HAP-1 (cell line): ENCODE results near the gene DIS3L2.
"Not testable (repeated sequence)": the region's sequence is repeated elsewhere in the genome, so short reads cannot be mapped to it uniquely, and the experiment has no call there.

Experiments
- DNase-seq, 2 experiments: peaks; one replicate each; pipeline ENCODE4 v3.0.0-alpha.2; 2016 to 2020; ENCODE audit warnings: low spot score in 2 of 2
- H3K27me3 ChIP-seq: fragments of 250-450 bp; sonication (Bioruptor Pico); 2 replicates; pipeline ENCODE4 v1.5.1; 2020; ENCODE audit warnings: low read depth, mild to moderate bottlenecking, moderate library complexity
- H3K36me3 ChIP-seq: fragments of 250-450 bp; sonication (Bioruptor Pico); replicated peaks from 2 replicates; pipeline ENCODE4 v1.5.1; 2020; ENCODE audit warnings: mild to moderate bottlenecking
- H3K4me1 ChIP-seq: fragments of 250-450 bp; sonication (Bioruptor Pico); 2 replicates; pipeline ENCODE4 v1.5.1; 2020; ENCODE audit warnings: mild to moderate bottlenecking
- H3K4me3 ChIP-seq: fragments of 250-450 bp; sonication (Bioruptor Pico); 2 replicates; pipeline ENCODE4 v1.5.1; 2020; ENCODE audit warnings: mild to moderate bottlenecking, moderate library complexity
- H3K9me3 ChIP-seq: fragments of 250-450 bp; sonication (Bioruptor Pico); 2 replicates; pipeline ENCODE4 v1.5.1; 2020; ENCODE audit warnings: mild to moderate bottlenecking, moderate library complexity
- in situ Hi-C: fragments of 300-500 bp; cut with MboI; formaldehyde crosslinking; loops from 3 replicates; pipeline ENCODE4 v1.14.3; 2020; ENCODE audit warnings: low sequenced_read_pairs, inconsistent platforms, mixed read lengths

Gene DIS3L2

GRCh38 chr2:232351686-232352510 is 390.4 kb downstream of the DIS3L2 start:
- Histone ChIP-seq H3K27me3 (peaks cover 10% of the 10 kb centered on the region), H3K4me1 (no peaks in the 10 kb centered on the region), H3K9me3 (peaks cover 2% of the 10 kb centered on the region; the same call in 1 of the 2 replicates), H3K4me3 (no peak overlapping the region), H3K36me3 (no peaks in the 10 kb centered on the region)
- DNase-seq = no peak
- in situ Hi-C loops = no loop called here

- in situ Hi-C loops = no loop called here
- Histone ChIP-seq H3K36me3 (no peaks in the 10 kb centered on the region), H3K4me3 (no peak overlapping the region), H3K27me3 (peaks cover 10% of the 10 kb centered on the region), H3K9me3 (peaks cover 2% of the 10 kb centered on the region; the same call in 1 of the 2 replicates), H3K4me1 (no peaks in the 10 kb centered on the region)
- no peak for DNase-seq
Measured at GRCh38 chr2:232352511-232353091, 391.1 kb downstream of the DIS3L2 start.

GRCh38 chr2:232353096-232353495 is 391.6 kb downstream of the DIS3L2 start:
- DNase-seq = no peak
- Histone ChIP-seq H3K4me1 (no peaks in the 10 kb centered on the region), H3K27me3 (peaks cover 10% of the 10 kb centered on the region), H3K4me3 (no peak overlapping the region), H3K9me3 (peaks cover 2% of the 10 kb centered on the region; the same call in 1 of the 2 replicates), H3K36me3 (no peaks in the 10 kb centered on the region)
- in situ Hi-C loops = no loop called here

- H3K4me3 ChIP-seq = no peak overlapping the region
- H3K27me3 ChIP-seq = peaks cover 10% of the 10 kb centered on the region
- DNase-seq = no peak
- in situ Hi-C loops = no loop called here
- no peaks in the 10 kb centered on the region for H3K36me3 ChIP-seq
- peaks cover 2% of the 10 kb centered on the region; the same call in 1 of the 2 replicates for H3K9me3 ChIP-seq
- H3K4me1 ChIP-seq = no peaks in the 10 kb centered on the region
Measured at GRCh38 chr2:232353660-232354059, 392.1 kb downstream of the DIS3L2 start.

GRCh38 chr2:232354069-232354468 is 392.6 kb downstream of the DIS3L2 start:
- Histone ChIP-seq H3K9me3 (peaks cover 2% of the 10 kb centered on the region; the same call in 1 of the 2 replicates), H3K4me1 (no peaks in the 10 kb centered on the region), H3K4me3 (no peak overlapping the region), H3K36me3 (no peaks in the 10 kb centered on the region), H3K27me3 (peaks cover 10% of the 10 kb centered on the region)
- no peak for DNase-seq
- in situ Hi-C loops = no loop called here

GRCh38 chr2:232361646-232362045 is 400.1 kb downstream of the DIS3L2 start:
- Histone ChIP-seq H3K4me1 (no peaks in the 10 kb centered on the region), H3K9me3 (no peaks in the 10 kb centered on the region), H3K36me3 (no peaks in the 10 kb centered on the region), H3K4me3 (no peak overlapping the region), H3K27me3 (no peaks in the 10 kb centered on the region)
- in situ Hi-C loops = no loop called here
- DNase-seq = no peak

- in situ Hi-C loops = no loop called here
- no peak for DNase-seq
- no peaks in the 10 kb centered on the region for H3K27me3 ChIP-seq
Measured at GRCh38 chr2:232362174-232362900, 400.8 kb downstream of the DIS3L2 start.

GRCh38 chr2:232363064-232363783 is 401.7 kb downstream of the DIS3L2 start:
- H3K4me1 ChIP-seq, H3K4me3 ChIP-seq, DNase-seq, H3K27me3 ChIP-seq, H3K36me3 ChIP-seq, in situ Hi-C loops, H3K9me3 ChIP-seq: not testable (repeated sequence)

More at GRCh38 chr2:232362174-232362900, 400.8 kb downstream of the DIS3L2 start:
- H3K4me3 ChIP-seq = no peak overlapping the region
- no peaks in the 10 kb centered on the region for H3K9me3 ChIP-seq
- H3K36me3 ChIP-seq = no peaks in the 10 kb centered on the region
- no peaks in the 10 kb centered on the region for H3K4me1 ChIP-seq

GRCh38 chr2:232363784-232364615 is 402.5 kb downstream of the DIS3L2 start:
- in situ Hi-C loops = no loop called here
- no peaks in the 10 kb centered on the region for H3K27me3 ChIP-seq
- no peak overlapping the region for H3K4me3 ChIP-seq
- no peaks in the 10 kb centered on the region for H3K36me3 ChIP-seq
- no peaks in the 10 kb centered on the region for H3K4me1 ChIP-seq
- DNase-seq = no peak
- no peaks in the 10 kb centered on the region for H3K9me3 ChIP-seq

GRCh38 chr2:232364806-232365594 is 403.5 kb downstream of the DIS3L2 start:
- in situ Hi-C loops, H3K9me3 ChIP-seq, H3K27me3 ChIP-seq, H3K4me1 ChIP-seq, H3K36me3 ChIP-seq, H3K4me3 ChIP-seq, DNase-seq: not testable (repeated sequence)

GRCh38 chr2:232365621-232366321 is 404.3 kb downstream of the DIS3L2 start:
- in situ Hi-C loops = no loop called here
- H3K4me3 ChIP-seq = no peak overlapping the region
- DNase-seq = peak in 1 of 2 experiments; percentile 59
- no peaks in the 10 kb centered on the region for H3K27me3 ChIP-seq
- no peaks in the 10 kb centered on the region for H3K36me3 ChIP-seq
- no peaks in the 10 kb centered on the region for H3K4me1 ChIP-seq
- H3K9me3 ChIP-seq = no peaks in the 10 kb centered on the region

GRCh38 chr2:232366461-232366860 is 404.9 kb downstream of the DIS3L2 start:
- H3K36me3 ChIP-seq, H3K9me3 ChIP-seq, H3K4me1 ChIP-seq, H3K27me3 ChIP-seq, H3K4me3 ChIP-seq, in situ Hi-C loops, DNase-seq: not testable (repeated sequence)
